H9 (cell line): Measurements from ENCODE around the gene PKNOX2. TPM values are rescaled to one million over a fixed set of nuclear protein-coding genes. Genes with fewer than 3 reads are reported as not detected.
A peak's percentile ranks its signal among the peaks of the same experiment; 100 is the strongest.

Source experiments
- DNase-seq: peaks from one replicate; pipeline ENCODE4 v3.0.0-alpha.2; 2017
- H2AFZ ChIP-seq: one replicate; pipeline ENCODE4 v1.6.1; 2013; ENCODE audit warnings: mild to moderate bottlenecking, low read length, control low read depth, moderate library complexity
- H2AK5ac ChIP-seq: 2 replicates; pipeline ENCODE4 v1.6.1; 2013; ENCODE audit warnings: low read length, control low read depth, mixed read lengths; ENCODE audit not compliant: insufficient read length
- H2BK120ac ChIP-seq: one replicate; pipeline ENCODE4 v1.6.1; 2013; ENCODE audit warnings: low read depth, mild to moderate bottlenecking, low read length, control low read depth, inconsistent platforms; ENCODE audit not compliant: poor library complexity, severe bottlenecking
- H2BK12ac ChIP-seq: 2 replicates; pipeline ENCODE4 v1.6.1; 2013; ENCODE audit warnings: low read length, control low read depth, mixed read lengths, low read depth; ENCODE audit not compliant: insufficient read length
- H2BK15ac ChIP-seq: 2 replicates; pipeline ENCODE4 v1.6.1; 2013; ENCODE audit warnings: low read depth, low read length, control low read depth
- H2BK20ac ChIP-seq: one replicate; pipeline ENCODE4 v1.6.1; 2013; ENCODE audit warnings: low read depth, mild to moderate bottlenecking, low read length, control low read depth, inconsistent platforms; ENCODE audit not compliant: poor library complexity, severe bottlenecking
- H2BK5ac ChIP-seq: 2 replicates; pipeline ENCODE4 v1.6.1; 2013; ENCODE audit warnings: low read length, control low read depth, mixed read lengths; ENCODE audit not compliant: insufficient read length
- H3K14ac ChIP-seq: 2 replicates; pipeline ENCODE4 v1.6.1; 2013; ENCODE audit warnings: low read length, control low read depth; ENCODE audit not compliant: insufficient read depth
- H3K18ac ChIP-seq: 2 replicates; pipeline ENCODE4 v1.6.1; 2013; ENCODE audit warnings: low read depth, mild to moderate bottlenecking, mixed read lengths, low read length, control low read depth; ENCODE audit not compliant: insufficient read length
- H3K23ac ChIP-seq: 2 replicates; pipeline ENCODE4 v1.6.1; 2013; ENCODE audit warnings: low read length, control low read depth, mixed read lengths, low read depth; ENCODE audit not compliant: insufficient read length
- H3K23me2 ChIP-seq: 2 replicates; pipeline ENCODE4 v1.6.1; 2013; ENCODE audit warnings: low read depth, mild to moderate bottlenecking, mixed read lengths, low read length, control low read depth; ENCODE audit not compliant: insufficient read length, poor library complexity, severe bottlenecking
- H3K27ac ChIP-seq: 2 replicates; pipeline ENCODE4 v1.5.1; 2013; ENCODE audit warnings: low read length, control low read depth, mixed read lengths, low read depth; ENCODE audit not compliant: insufficient read length
- H3K27me3 ChIP-seq: 2 replicates; pipeline ENCODE4 v1.6.1; 2013; ENCODE audit warnings: low read length, control low read depth, inconsistent platforms; ENCODE audit not compliant: insufficient read depth
- H3K4ac ChIP-seq: 2 replicates; pipeline ENCODE4 v1.6.1; 2013; ENCODE audit warnings: low read depth, mild to moderate bottlenecking, control low read depth, inconsistent platforms, low read length, moderate library complexity
- H3K4me1 ChIP-seq: 2 replicates; pipeline ENCODE4 v1.6.1; 2013; ENCODE audit warnings: low read length, control low read depth, inconsistent platforms; ENCODE audit not compliant: insufficient read depth
- H3K4me2 ChIP-seq: 2 replicates; pipeline ENCODE4 v1.6.1; 2013; ENCODE audit warnings: low read length, control low read depth, mixed read lengths; ENCODE audit not compliant: insufficient read length, insufficient read depth
- H3K56ac ChIP-seq: 2 replicates; pipeline ENCODE4 v1.6.1; 2013; ENCODE audit warnings: low read depth, mild to moderate bottlenecking, mixed read lengths, low read length, control low read depth; ENCODE audit not compliant: insufficient read length
- H3K79me1 ChIP-seq: 2 replicates; pipeline ENCODE4 v1.6.1; 2013; ENCODE audit warnings: low read depth, mild to moderate bottlenecking, moderate library complexity, low read length, control low read depth, inconsistent platforms; ENCODE audit not compliant: insufficient read depth, poor library complexity, severe bottlenecking
- H3K79me2 ChIP-seq: 2 replicates; pipeline ENCODE4 v1.6.1; 2013; ENCODE audit warnings: low read length, control low read depth, inconsistent platforms; ENCODE audit not compliant: insufficient read depth
- H3K9ac ChIP-seq: 2 replicates; pipeline ENCODE4 v1.6.1; 2013; ENCODE audit warnings: low read length, control low read depth, mixed read lengths; ENCODE audit not compliant: insufficient read length; ENCODE audit errors: extremely low read depth
- H3K9me3 ChIP-seq: one replicate; pipeline ENCODE4 v1.6.1; 2013; ENCODE audit warnings: low read depth, low read length, inconsistent platforms; ENCODE audit not compliant: control insufficient read depth
- H3T11ph ChIP-seq: one replicate; pipeline ENCODE4 v1.6.1; 2013; ENCODE audit warnings: mild to moderate bottlenecking, low read length, control low read depth, inconsistent platforms
- H4K20me1 ChIP-seq: one replicate; pipeline ENCODE4 v1.6.1; 2013; ENCODE audit not compliant: control insufficient read depth, insufficient read length, insufficient read depth
- H4K5ac ChIP-seq: 2 replicates; pipeline ENCODE4 v1.6.1; 2013; ENCODE audit warnings: low read depth, mild to moderate bottlenecking, mixed read lengths, low read length, control low read depth; ENCODE audit not compliant: insufficient read length
- H4K8ac ChIP-seq: replicated peaks from 2 replicates; pipeline ENCODE4 v1.6.1; 2013; ENCODE audit warnings: low read length, control low read depth, mixed read lengths, low read depth; ENCODE audit not compliant: insufficient read length
- H4K91ac ChIP-seq: 2 replicates; pipeline ENCODE4 v1.6.1; 2013; ENCODE audit warnings: low read depth, mild to moderate bottlenecking, moderate library complexity, mixed read lengths, low read length, control low read depth; ENCODE audit not compliant: insufficient read length
- H3K27ac Mint-ChIP-seq, 3 experiments: 2 replicates in 2 of 3; 3 replicates in 1 of 3; pipeline ENCODE4 v1.8.0; 2020 to 2021; ENCODE audit warnings: mixed read lengths in 3 of 3, mild to moderate bottlenecking in 1 of 3, moderate library complexity in 1 of 3
- H3K27me3 Mint-ChIP-seq: 2 replicates; pipeline ENCODE4 v1.8.0; 2021; ENCODE audit warnings: low read depth, mild to moderate bottlenecking, moderate library complexity, mixed read lengths
- H3K36me3 Mint-ChIP-seq, 3 experiments: 2 replicates in 2 of 3; 3 replicates in 1 of 3; pipeline ENCODE4 v1.8.0; 2020 to 2021; ENCODE audit warnings: low read depth in 3 of 3, mixed read lengths in 3 of 3; ENCODE audit not compliant: insufficient read depth in 1 of 3
- H3K4me1 Mint-ChIP-seq, 2 experiments: 2 replicates each; pipeline ENCODE4 v1.8.0; 2020; ENCODE audit warnings: mixed read lengths in 2 of 2
- H3K4me3 Mint-ChIP-seq, 2 experiments: 2 replicates in 1 of 2; 3 replicates in 1 of 2; pipeline ENCODE4 v1.8.0; 2020 to 2021; ENCODE audit warnings: mild to moderate bottlenecking in 2 of 2, mixed read lengths in 2 of 2, moderate library complexity in 1 of 2
- H3K9me3 Mint-ChIP-seq, 2 experiments: 2 replicates in 1 of 2; 3 replicates in 1 of 2; pipeline ENCODE4 v1.8.0; 2020; ENCODE audit warnings: mild to moderate bottlenecking in 2 of 2, mixed read lengths in 2 of 2, moderate library complexity in 1 of 2
- WGBS: extraction: QIAGEN DNeasy Blood & Tissue Kit; methylation state at CpG from one replicate; pipeline ENCODE4 v1.1.7; 2013; ENCODE audit warnings: missing lambda C conversion rate, low lambda C conversion rate, mixed read lengths; ENCODE audit not compliant: insufficient read length; ENCODE audit errors: extremely low coverage; 5-methylcytosine and 5-hydroxymethylcytosine counted together
- total RNA-seq: library from RNA; stranded (reverse); gene quantifications from 2 replicates; pipeline ENCODE4 v1.2.1, GENCODE V29; 2021
- TF ChIP-seq, protein P1 (sequence below): fragments of 200-600 bp; sonication (generic); conservative IDR thresholded peaks from 3 replicates; pipeline ENCODE4 v1.8.0; 2021; ENCODE audit warnings: antibody characterized with exemption, mild to moderate bottlenecking

PKNOX2 gene
- total RNA-seq, 1 experiment from 2014 or later = 1.3 TPM

DNA sequence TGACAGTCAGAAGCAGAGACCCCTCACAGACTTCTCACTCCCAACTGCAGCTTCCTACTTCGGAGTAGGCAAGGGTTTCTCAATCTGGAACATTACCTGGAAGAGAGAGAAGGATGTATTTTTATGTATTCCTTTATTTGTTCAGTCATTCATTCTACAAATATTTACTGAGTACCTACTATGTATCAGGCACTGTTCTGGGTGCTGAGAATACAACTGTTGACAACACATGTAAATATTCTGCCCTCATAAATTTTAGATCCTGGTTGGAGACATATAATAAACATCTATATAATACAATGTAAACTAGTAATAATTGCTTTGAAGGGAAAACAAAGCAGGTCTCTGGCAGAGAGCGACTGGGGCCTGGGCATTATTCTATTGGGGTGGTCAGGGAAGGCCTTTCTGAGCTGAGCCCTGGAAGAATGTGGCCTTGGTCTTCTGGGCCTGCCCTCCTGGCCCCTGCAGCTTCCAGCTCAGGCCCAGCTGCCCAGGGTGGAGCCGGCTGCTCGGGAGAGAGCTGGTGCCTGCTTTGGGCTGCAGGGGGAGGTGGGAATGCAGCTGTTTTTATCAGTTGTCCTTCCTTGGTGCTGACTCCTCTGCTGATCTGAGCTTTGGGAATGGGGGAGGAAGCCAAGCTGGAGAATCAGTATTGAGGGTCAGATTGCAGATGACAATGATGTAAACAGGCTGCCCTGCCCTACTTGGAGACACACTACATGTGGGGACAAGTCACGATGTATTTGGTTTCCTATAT is 46.8 kb downstream of the PKNOX2 start:
- Histone ChIP-seq H3K23me2 (no peaks in the 10 kb centered on the region), H2AFZ (no peak overlapping the region), H3K14ac (no peak overlapping the region; the same call in 1 of the 2 replicates), H3K79me2 (no peaks in the 10 kb centered on the region), H2AK5ac (no peak overlapping the region), H3K4ac (no peak overlapping the region), H3K9me3 (no peaks in the 10 kb centered on the region), H3T11ph (no peak overlapping the region), H2BK5ac (no peak overlapping the region), H4K20me1 (no peaks in the 10 kb centered on the region), H2BK20ac (no peak overlapping the region), H4K8ac (no peak overlapping the region), H3K27me3 (no peaks in the 10 kb centered on the region), H4K91ac (no peak overlapping the region), H3K4me1 (peaks cover 15% of the 10 kb centered on the region; the same call in 1 of the 2 replicates), H2BK12ac (no peak overlapping the region), H2BK15ac (no peak overlapping the region), H3K27ac (no peak overlapping the region), H3K9ac (no peak overlapping the region), H3K18ac (no peak overlapping the region), H2BK120ac (no peak overlapping the region), H3K4me2 (no peak overlapping the region), H3K79me1 (no peaks in the 10 kb centered on the region), H3K23ac (no peak overlapping the region), H3K56ac (no peak overlapping the region), H4K5ac (no peak overlapping the region)
- no CpG with 5 or more reads among the region's 5 CpGs for WGBS
- TF ChIP-seq, protein P1, sequence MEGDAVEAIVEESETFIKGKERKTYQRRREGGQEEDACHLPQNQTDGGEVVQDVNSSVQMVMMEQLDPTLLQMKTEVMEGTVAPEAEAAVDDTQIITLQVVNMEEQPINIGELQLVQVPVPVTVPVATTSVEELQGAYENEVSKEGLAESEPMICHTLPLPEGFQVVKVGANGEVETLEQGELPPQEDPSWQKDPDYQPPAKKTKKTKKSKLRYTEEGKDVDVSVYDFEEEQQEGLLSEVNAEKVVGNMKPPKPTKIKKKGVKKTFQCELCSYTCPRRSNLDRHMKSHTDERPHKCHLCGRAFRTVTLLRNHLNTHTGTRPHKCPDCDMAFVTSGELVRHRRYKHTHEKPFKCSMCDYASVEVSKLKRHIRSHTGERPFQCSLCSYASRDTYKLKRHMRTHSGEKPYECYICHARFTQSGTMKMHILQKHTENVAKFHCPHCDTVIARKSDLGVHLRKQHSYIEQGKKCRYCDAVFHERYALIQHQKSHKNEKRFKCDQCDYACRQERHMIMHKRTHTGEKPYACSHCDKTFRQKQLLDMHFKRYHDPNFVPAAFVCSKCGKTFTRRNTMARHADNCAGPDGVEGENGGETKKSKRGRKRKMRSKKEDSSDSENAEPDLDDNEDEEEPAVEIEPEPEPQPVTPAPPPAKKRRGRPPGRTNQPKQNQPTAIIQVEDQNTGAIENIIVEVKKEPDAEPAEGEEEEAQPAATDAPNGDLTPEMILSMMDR = 0 out of 3 replicates have a peak, but pooled peaks have one; percentile 14
- no peaks in the 10 kb centered on the region for H3K9me3 Mint-ChIP-seq
- peaks cover 6% of the 10 kb centered on the region; the same call in 1 of the 2 replicates for H3K27me3 Mint-ChIP-seq
- no peak overlapping the region for H3K4me3 Mint-ChIP-seq
- H3K27ac Mint-ChIP-seq = no peak overlapping the region
- no peak for DNase-seq
- peaks cover 35 to 57% of the 10 kb centered on the region in 2 experiments for H3K4me1 Mint-ChIP-seq
- H3K36me3 Mint-ChIP-seq = no peaks in the 10 kb centered on the region
